Gastrocnemius medialis (tissue), 4 donors: ENCODE results near the gene SLC49A4. TPM values are rescaled to one million over a fixed set of nuclear protein-coding genes. Genes with fewer than 3 reads are reported as not detected.

Experiments
- ATAC-seq, 2 donors: fragments of 150-250 bp; one replicate each; pipeline ENCODE4 v1.9.1; 2016
- DNase-seq, 2 donors: peaks; one replicate each; pipeline ENCODE4 v3.0.0-alpha.2; 2019
- H3K27ac ChIP-seq, 4 donors: fragments of 200-600 bp; sonication (generic); 1 replicate in 1 of 4; 2 replicates in 3 of 4; pipeline ENCODE4 v1.5.1; 2016 to 2018; ENCODE audit warnings: mild to moderate bottlenecking in 2 of 4, moderate library complexity in 1 of 4
- H3K27me3 ChIP-seq, 3 donors: fragments of 200-600 bp; sonication (generic) in 2 of 3; 1 replicate in 1 of 3; 2 replicates in 2 of 3; pipeline versions ENCODE4 v1.5.1 to v1.6.0; 2016 to 2019; ENCODE audit warnings: mild to moderate bottlenecking in 1 of 3, moderate library complexity in 1 of 3
- H3K36me3 ChIP-seq, 2 donors: fragments of 200-600 bp; sonication (generic) in 1 of 2; one replicate each; pipeline ENCODE4 v1.5.1; 2017 to 2018
- H3K4me1 ChIP-seq, 2 donors: fragments of 200-600 bp; sonication (generic) in 1 of 2; one replicate each; pipeline ENCODE4 v1.5.1; 2016 to 2017; ENCODE audit warnings: mild to moderate bottlenecking in 2 of 2
- H3K4me3 ChIP-seq, 4 donors: fragments of 200-600 bp; sonication (generic) in 3 of 4; 1 replicate in 1 of 4; 2 replicates in 3 of 4; pipeline ENCODE4 v1.5.1; 2016 to 2019; ENCODE audit warnings: mild to moderate bottlenecking in 2 of 4
- H3K9me3 ChIP-seq, 3 donors: fragments of 200-600 bp; sonication (generic) in 2 of 3; 1 replicate in 1 of 3; 2 replicates in 2 of 3; pipeline ENCODE4 v1.5.1; 2016 to 2019
- POLR2A ChIP-seq, 2 donors: fragments of 450-650 bp; IDR thresholded peaks; one replicate each; pipeline ENCODE4 v1.6.1; 2017; ENCODE audit warnings: antibody characterized with exemption in 2 of 2, mild to moderate bottlenecking in 2 of 2, moderate library complexity in 2 of 2
- in situ Hi-C, 4 donors: fragments of 200-750 bp; cut with MboI; loops; one replicate each; pipeline versions ENCODE4 v1.15.0 to v1.8.0; 2017; ENCODE audit warnings: low sequenced_read_pairs in 4 of 4
- intact Hi-C: fragments of 100-400 bp; cut with DNase I; formaldehyde crosslinking; loops from one replicate; pipeline ENCODE4 v1.15.1; 2023; ENCODE audit warnings: low total_unique reads
- total RNA-seq, 4 donors: library from RNA; depleted of rRNA; stranded (reverse); fragments of >200 nt; gene quantifications; one replicate each; pipeline versions ENCODE4 v1.1.0 to v1.2.3, GENCODE V29; 2016
- TF ChIP-seq, protein P1 (sequence below), 5 experiments: fragments of 450-650 bp in 3 of 5; fragments of 200-600 bp in 2 of 5; sonication (generic) in 2 of 5; IDR thresholded peaks in 4 of 5; conservative IDR thresholded peaks in 1 of 5; 1 replicate in 4 of 5; 2 replicates in 1 of 5; pipeline ENCODE4 v1.5.1; 2016 to 2019; ENCODE audit warnings: antibody characterized with exemption in 5 of 5, mild to moderate bottlenecking in 3 of 5, moderate library complexity in 3 of 5

SLC49A4 gene
- total RNA-seq, 4 donors from 2014 or later = 29.0 to 81.7 (median 44.8) TPM

DNA sequence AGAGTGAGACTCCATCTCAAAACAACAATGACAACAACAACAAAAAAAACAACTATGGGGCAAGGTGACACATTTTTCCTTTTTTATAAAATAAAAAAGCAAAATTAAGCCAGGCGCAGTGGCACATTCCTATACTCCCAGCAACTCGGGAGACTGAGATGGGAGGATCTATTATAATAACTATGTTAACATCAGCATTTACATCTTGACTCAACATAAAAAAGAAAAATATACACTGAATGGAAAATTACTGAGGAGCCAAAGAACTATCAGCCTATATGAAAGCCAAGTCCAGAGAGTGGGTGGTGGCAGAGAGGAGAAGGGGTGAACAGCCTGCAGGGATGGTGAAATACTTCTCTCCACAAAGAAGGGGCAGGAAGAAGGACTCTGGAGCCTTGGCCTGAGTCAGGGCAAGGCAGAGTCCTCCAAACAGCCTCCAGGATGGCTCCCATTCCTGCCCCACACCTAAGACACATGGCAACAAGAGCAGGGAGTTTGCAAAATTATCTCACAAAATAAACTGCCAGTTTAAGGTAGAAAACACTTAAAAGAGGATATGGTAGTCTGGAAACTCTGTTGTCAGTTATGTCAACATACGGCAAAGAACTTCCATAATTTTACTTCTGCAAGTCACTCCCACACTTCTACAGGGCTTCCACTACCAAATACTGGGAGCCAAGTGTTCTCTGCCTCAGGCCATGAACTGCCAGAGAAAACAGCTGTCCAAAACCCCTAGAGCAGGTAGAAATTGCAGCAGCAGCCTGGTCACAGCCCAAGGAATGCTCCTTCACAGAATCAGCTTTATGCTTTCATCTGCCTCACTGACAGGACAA is 27.1 kb upstream of the SLC49A4 start:
- Histone ChIP-seq H3K27me3 (no peaks in the 10 kb centered on the region), H3K4me3 (no peak overlapping the region), H3K4me1 (peaks cover 30 to 52% of the 10 kb centered on the region in 2 donors), H3K9me3 (no peaks in the 10 kb centered on the region), H3K36me3 (peaks cover 0 to 5% of the 10 kb centered on the region in 2 donors), H3K27ac (peak overlapping the region; percentile 61 to 71 (median 64))
- ATAC-seq (peak; percentile 30 to 71), DNase-seq (peak in 1 of 2 donors; percentile 32)
- TF ChIP-seq POLR2A (IDR thresholded peaks at IDR 0.05) = no peak
- TF ChIP-seq, protein P1, sequence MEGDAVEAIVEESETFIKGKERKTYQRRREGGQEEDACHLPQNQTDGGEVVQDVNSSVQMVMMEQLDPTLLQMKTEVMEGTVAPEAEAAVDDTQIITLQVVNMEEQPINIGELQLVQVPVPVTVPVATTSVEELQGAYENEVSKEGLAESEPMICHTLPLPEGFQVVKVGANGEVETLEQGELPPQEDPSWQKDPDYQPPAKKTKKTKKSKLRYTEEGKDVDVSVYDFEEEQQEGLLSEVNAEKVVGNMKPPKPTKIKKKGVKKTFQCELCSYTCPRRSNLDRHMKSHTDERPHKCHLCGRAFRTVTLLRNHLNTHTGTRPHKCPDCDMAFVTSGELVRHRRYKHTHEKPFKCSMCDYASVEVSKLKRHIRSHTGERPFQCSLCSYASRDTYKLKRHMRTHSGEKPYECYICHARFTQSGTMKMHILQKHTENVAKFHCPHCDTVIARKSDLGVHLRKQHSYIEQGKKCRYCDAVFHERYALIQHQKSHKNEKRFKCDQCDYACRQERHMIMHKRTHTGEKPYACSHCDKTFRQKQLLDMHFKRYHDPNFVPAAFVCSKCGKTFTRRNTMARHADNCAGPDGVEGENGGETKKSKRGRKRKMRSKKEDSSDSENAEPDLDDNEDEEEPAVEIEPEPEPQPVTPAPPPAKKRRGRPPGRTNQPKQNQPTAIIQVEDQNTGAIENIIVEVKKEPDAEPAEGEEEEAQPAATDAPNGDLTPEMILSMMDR (IDR thresholded peaks at IDR 0.05 in 4 of 5, conservative IDR thresholded peaks at IDR 0.05 in 1 of 5) = no peak
- intact Hi-C loops = no loop called here
- in situ Hi-C loops = no loop called here

DNA sequence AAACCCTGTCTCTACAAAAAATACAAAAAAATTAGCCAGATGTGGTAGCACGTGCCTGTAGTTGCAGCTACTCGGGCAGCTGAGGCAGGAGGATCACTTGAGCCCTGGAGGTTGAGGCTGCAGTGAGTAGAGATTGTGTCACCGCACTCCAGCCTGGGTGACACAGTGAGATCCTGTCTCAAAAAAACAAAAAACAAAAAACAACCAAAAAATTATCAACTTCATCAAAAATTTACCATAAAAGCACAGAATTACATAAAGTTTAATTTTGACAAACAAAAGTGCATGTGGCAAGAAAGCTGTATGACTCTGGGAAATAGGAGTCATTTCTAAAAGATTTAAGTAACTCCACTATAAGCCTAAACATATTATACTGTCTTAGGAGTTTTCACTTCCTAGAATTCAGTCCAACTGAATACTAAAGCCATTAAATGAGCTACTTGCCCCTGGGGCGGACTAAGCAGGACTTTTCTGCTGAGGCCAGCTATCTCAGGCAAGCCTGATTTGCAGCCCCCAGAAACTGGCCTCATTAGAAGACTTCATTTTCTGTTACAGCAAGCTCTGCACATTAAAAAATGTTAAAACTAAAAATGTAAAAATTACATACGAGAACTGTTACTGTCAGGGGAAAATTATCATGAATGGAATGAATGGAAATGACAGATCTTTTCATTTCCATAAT is 24.2 kb upstream of the SLC49A4 start:
- Histone ChIP-seq H3K27ac (peak overlapping the region; percentile 23 to 61 (median 42)), H3K4me3 (no peak overlapping the region), H3K36me3 (peaks cover 0 to 5% of the 10 kb centered on the region in 2 donors), H3K4me1 (peaks cover 40 to 54% of the 10 kb centered on the region in 2 donors), H3K9me3 (no peaks in the 10 kb centered on the region), H3K27me3 (no peaks in the 10 kb centered on the region)
- DNase-seq (no peak), ATAC-seq (no peak)
- no peak for TF ChIP-seq POLR2A (IDR thresholded peaks at IDR 0.05)
- TF ChIP-seq, protein P1 (IDR thresholded peaks at IDR 0.05 in 4 of 5, conservative IDR thresholded peaks at IDR 0.05 in 1 of 5) = no peak
- intact Hi-C loops (no loop called here), in situ Hi-C loops (no loop called here)

DNA sequence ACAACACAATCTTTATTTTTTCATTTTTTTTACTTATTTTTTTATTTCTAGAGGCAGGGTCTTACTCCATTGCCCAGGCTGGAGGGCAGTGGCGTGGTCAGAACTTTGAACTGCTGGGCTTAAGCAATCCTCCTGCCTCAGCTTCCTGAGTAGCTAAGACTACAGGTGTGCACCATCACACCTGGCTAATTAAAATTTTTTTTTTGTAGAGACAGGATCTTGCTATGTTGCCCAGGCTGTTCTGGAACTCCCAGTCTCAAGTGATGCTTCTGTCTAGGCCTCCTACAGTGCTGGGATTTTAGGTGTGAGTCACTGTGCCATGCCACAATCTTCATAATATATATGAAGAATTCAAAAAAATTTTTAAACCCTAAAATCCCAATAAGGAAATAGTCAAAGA is 22.0 kb upstream of the SLC49A4 start:
- no peak overlapping the region for H3K4me3 ChIP-seq
- no peaks in the 10 kb centered on the region for H3K27me3 ChIP-seq
- peaks cover 0 to 3% of the 10 kb centered on the region in 2 donors for H3K36me3 ChIP-seq
- intact Hi-C loops (no loop called here), in situ Hi-C loops (no loop called here)
- no peak for DNase-seq
- H3K9me3 ChIP-seq = no peaks in the 10 kb centered on the region
- no peak for TF ChIP-seq POLR2A (IDR thresholded peaks at IDR 0.05)
- TF ChIP-seq, protein P1 (IDR thresholded peaks at IDR 0.05 in 4 of 5, conservative IDR thresholded peaks at IDR 0.05 in 1 of 5) = no peak
- no peak for ATAC-seq
- H3K27ac ChIP-seq = peak overlapping the region; percentile 61 to 78 (median 72)
- H3K4me1 ChIP-seq = peaks cover 50 to 53% of the 10 kb centered on the region in 2 donors

DNA sequence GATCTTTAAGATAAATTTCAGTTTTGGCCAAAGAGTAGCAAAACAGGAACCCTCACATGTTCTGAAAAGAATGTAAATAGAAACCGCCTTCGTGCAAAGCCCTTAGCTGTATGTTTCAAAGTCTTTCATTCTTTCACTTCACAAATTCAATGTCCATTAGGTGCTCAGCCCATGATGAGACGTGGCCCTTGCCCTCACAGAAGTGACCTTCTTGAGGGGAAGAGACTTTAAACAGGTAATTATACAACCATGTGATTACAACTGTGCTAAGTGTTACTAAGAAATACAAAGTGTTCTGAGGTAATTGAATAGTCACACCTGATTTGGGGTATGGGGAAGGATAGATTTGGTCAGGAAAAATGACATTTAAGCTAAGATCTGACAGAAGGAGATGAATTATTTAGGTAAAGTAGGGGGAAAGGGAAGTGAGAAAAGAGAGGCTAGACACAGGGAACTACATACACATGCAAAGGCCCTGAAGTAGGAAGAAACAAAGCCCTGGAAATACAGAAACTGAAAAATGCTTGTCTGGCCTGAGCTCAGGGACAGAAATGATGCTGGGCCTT is 20.8 kb upstream of the SLC49A4 start:
- Histone ChIP-seq H3K4me1 (peaks cover 39 to 47% of the 10 kb centered on the region in 2 donors), H3K27ac (peak overlapping the region; percentile 76 to 81 (median 78)), H3K27me3 (no peaks in the 10 kb centered on the region), H3K36me3 (no peaks in the 10 kb centered on the region), H3K9me3 (no peaks in the 10 kb centered on the region), H3K4me3 (no peak overlapping the region)
- intact Hi-C loops = no loop called here
- no peak for TF ChIP-seq POLR2A (IDR thresholded peaks at IDR 0.05)
- TF ChIP-seq, protein P1 (IDR thresholded peaks at IDR 0.05 in 4 of 5, conservative IDR thresholded peaks at IDR 0.05 in 1 of 5) = no peak
- in situ Hi-C loops = no loop called here
- ATAC-seq = no peak
- no peak for DNase-seq
